ENCODE data around the gene ATP5IF1. TPM values are rescaled to one million over a fixed set of nuclear protein-coding genes. Genes with fewer than 3 reads are reported as not detected.

The ATP5IF1 gene
- total and polyA plus RNA-seq, 2 of the 13 experiments (the other 11 are each of a cell fraction or from before 2014, with no cell fraction given) = 97.7 to 131 TPM

DNA sequence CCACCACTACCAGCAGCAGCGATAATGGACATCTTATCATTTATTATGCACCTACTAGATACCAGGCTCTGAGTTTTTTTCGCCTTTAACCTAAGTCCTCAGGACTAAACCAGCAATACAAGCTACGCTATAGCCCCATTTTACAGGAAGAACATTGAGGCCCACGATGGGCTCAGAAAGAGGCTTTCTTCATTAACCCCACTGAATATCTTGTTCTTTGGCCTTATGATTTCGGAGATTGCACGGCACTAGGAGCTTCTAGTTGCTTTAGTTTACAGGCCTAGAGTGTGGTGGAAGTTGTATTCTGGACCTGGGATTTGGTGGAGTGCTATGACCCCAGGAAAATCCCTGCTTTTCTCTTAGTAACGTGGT, 24.9 kb downstream of the ATP5IF1 start (continued):
- TF ChIP-seq ADNP (CRISPR knock-in tag; IDR thresholded peaks at IDR 0.05) = 0 out of 2 replicates have a peak, but pooled peaks have one; percentile 18
- TF ChIP-seq TCF7L2 (IDR thresholded peaks at IDR 0.05; ENCODE audit: low read depth, low read length) = no peak
- no peak for TF ChIP-seq FOXJ3 (CRISPR knock-in tag; IDR thresholded peaks at IDR 0.05; ENCODE audit: borderline replicate concordance)
- TF ChIP-seq ZMYM3 (CRISPR knock-in tag; IDR thresholded peaks at IDR 0.05) = peak; percentile 55
- no peak for TF ChIP-seq PHB2 (IDR thresholded peaks at IDR 0.05; ENCODE audit: partially characterized antibody)
- no peak for TF ChIP-seq ZNF660 (CRISPR knock-in tag; IDR thresholded peaks at IDR 0.05; ENCODE audit: borderline replicate concordance, low read depth)
- TF ChIP-seq ZNF20 (CRISPR knock-in tag; IDR thresholded peaks at IDR 0.05) = no peak
- TF ChIP-seq, protein P1, sequence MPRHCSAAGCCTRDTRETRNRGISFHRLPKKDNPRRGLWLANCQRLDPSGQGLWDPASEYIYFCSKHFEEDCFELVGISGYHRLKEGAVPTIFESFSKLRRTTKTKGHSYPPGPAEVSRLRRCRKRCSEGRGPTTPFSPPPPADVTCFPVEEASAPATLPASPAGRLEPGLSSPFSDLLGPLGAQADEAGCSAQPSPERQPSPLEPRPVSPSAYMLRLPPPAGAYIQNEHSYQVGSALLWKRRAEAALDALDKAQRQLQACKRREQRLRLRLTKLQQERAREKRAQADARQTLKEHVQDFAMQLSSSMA (CRISPR knock-in tag; IDR thresholded peaks at IDR 0.05) = no peak
- TF ChIP-seq, protein P2, sequence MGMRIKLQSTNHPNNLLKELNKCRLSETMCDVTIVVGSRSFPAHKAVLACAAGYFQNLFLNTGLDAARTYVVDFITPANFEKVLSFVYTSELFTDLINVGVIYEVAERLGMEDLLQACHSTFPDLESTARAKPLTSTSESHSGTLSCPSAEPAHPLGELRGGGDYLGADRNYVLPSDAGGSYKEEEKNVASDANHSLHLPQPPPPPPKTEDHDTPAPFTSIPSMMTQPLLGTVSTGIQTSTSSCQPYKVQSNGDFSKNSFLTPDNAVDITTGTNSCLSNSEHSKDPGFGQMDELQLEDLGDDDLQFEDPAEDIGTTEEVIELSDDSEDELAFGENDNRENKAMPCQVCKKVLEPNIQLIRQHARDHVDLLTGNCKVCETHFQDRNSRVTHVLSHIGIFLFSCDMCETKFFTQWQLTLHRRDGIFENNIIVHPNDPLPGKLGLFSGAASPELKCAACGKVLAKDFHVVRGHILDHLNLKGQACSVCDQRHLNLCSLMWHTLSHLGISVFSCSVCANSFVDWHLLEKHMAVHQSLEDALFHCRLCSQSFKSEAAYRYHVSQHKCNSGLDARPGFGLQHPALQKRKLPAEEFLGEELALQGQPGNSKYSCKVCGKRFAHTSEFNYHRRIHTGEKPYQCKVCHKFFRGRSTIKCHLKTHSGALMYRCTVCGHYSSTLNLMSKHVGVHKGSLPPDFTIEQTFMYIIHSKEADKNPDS (CRISPR knock-in tag; IDR thresholded peaks at IDR 0.05) = no peak
- peak; percentile 65 for TF ChIP-seq KDM1A (CRISPR knock-in tag; IDR thresholded peaks at IDR 0.05)
- no peak for TF ChIP-seq ZNF501 (CRISPR knock-in tag; IDR thresholded peaks at IDR 0.05)
- 0 out of 2 replicates have a peak, but pooled peaks have one; percentile 30 for TF ChIP-seq ZFX (CRISPR knock-in tag; IDR thresholded peaks at IDR 0.05; ENCODE audit: low read depth)
- no peak for TF ChIP-seq RAD51 (IDR thresholded peaks at IDR 0.05; ENCODE audit: borderline replicate concordance)
- TF ChIP-seq PAWR (CRISPR knock-in tag; IDR thresholded peaks at IDR 0.05; ENCODE audit: borderline replicate concordance) = no peak
- TF ChIP-seq ZSCAN31 (CRISPR knock-in tag; IDR thresholded peaks at IDR 0.05; ENCODE audit: low read depth) = no peak
- TF ChIP-seq U2AF1 (optimal IDR thresholded peaks at IDR 0.05; ENCODE audit: low read depth, low read length) = no peak
- TF ChIP-seq, protein P3, sequence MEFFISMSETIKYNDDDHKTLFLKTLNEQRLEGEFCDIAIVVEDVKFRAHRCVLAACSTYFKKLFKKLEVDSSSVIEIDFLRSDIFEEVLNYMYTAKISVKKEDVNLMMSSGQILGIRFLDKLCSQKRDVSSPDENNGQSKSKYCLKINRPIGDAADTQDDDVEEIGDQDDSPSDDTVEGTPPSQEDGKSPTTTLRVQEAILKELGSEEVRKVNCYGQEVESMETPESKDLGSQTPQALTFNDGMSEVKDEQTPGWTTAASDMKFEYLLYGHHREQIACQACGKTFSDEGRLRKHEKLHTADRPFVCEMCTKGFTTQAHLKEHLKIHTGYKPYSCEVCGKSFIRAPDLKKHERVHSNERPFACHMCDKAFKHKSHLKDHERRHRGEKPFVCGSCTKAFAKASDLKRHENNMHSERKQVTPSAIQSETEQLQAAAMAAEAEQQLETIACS (CRISPR knock-in tag; IDR thresholded peaks at IDR 0.05) = no peak
- TF ChIP-seq SAFB2 (CRISPR knock-in tag; IDR thresholded peaks at IDR 0.05; ENCODE audit: borderline replicate concordance, low read depth) = no peak
- TF ChIP-seq, protein P4, sequence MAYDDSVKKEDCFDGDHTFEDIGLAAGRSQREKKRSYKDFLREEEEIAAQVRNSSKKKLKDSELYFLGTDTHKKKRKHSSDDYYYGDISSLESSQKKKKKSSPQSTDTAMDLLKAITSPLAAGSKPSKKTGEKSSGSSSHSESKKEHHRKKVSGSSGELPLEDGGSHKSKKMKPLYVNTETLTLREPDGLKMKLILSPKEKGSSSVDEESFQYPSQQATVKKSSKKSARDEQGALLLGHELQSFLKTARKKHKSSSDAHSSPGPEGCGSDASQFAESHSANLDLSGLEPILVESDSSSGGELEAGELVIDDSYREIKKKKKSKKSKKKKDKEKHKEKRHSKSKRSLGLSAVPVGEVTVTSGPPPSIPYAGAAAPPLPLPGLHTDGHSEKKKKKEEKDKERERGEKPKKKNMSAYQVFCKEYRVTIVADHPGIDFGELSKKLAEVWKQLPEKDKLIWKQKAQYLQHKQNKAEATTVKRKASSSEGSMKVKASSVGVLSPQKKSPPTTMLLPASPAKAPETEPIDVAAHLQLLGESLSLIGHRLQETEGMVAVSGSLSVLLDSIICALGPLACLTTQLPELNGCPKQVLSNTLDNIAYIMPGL (CRISPR knock-in tag; IDR thresholded peaks at IDR 0.05; ENCODE audit: borderline replicate concordance in 1 of 2, low read depth in 1 of 2) = 0 out of 4 replicates have a peak, but pooled peaks of 1 of the 2 experiments have one; percentile 14
- TF ChIP-seq ZNF577 (CRISPR knock-in tag; IDR thresholded peaks at IDR 0.05; ENCODE audit: borderline replicate concordance, low read depth) = no peak
- TF ChIP-seq FOXP1 (IDR thresholded peaks at IDR 0.05) = no peak
- no peak for TF ChIP-seq FOXP1 (CRISPR knock-in tag; IDR thresholded peaks at IDR 0.05)
- TF ChIP-seq ZMAT3 (CRISPR knock-in tag; conservative IDR thresholded peaks at IDR 0.05) = no peak
- no peak for TF ChIP-seq DNMT1 (CRISPR knock-in tag; IDR thresholded peaks at IDR 0.05)
- no peak for TF ChIP-seq ZNF772 (CRISPR knock-in tag; IDR thresholded peaks at IDR 0.05)
- TF ChIP-seq PBX2 (CRISPR knock-in tag; IDR thresholded peaks at IDR 0.05) = no peak

Data from HepG2 (cell line).